H9 (cell line): ENCODE measurements around the gene WDR77. TPM values are rescaled to one million over a fixed set of nuclear protein-coding genes. Genes with fewer than 3 reads are reported as not detected.

Experiments used
- DNase-seq: peaks from one replicate; pipeline ENCODE4 v3.0.0-alpha.2; 2017
- H2AFZ ChIP-seq: one replicate; pipeline ENCODE4 v1.6.1; 2013; ENCODE audit warnings: mild to moderate bottlenecking, low read length, control low read depth, moderate library complexity
- H2AK5ac ChIP-seq: 2 replicates; pipeline ENCODE4 v1.6.1; 2013; ENCODE audit warnings: low read length, control low read depth, mixed read lengths; ENCODE audit not compliant: insufficient read length
- H2BK120ac ChIP-seq: one replicate; pipeline ENCODE4 v1.6.1; 2013; ENCODE audit warnings: low read depth, mild to moderate bottlenecking, low read length, control low read depth, inconsistent platforms; ENCODE audit not compliant: poor library complexity, severe bottlenecking
- H2BK12ac ChIP-seq: 2 replicates; pipeline ENCODE4 v1.6.1; 2013; ENCODE audit warnings: low read length, control low read depth, mixed read lengths, low read depth; ENCODE audit not compliant: insufficient read length
- H2BK15ac ChIP-seq: 2 replicates; pipeline ENCODE4 v1.6.1; 2013; ENCODE audit warnings: low read depth, low read length, control low read depth
- H2BK20ac ChIP-seq: one replicate; pipeline ENCODE4 v1.6.1; 2013; ENCODE audit warnings: low read depth, mild to moderate bottlenecking, low read length, control low read depth, inconsistent platforms; ENCODE audit not compliant: poor library complexity, severe bottlenecking
- H2BK5ac ChIP-seq: 2 replicates; pipeline ENCODE4 v1.6.1; 2013; ENCODE audit warnings: low read length, control low read depth, mixed read lengths; ENCODE audit not compliant: insufficient read length
- H3K14ac ChIP-seq: 2 replicates; pipeline ENCODE4 v1.6.1; 2013; ENCODE audit warnings: low read length, control low read depth; ENCODE audit not compliant: insufficient read depth
- H3K18ac ChIP-seq: 2 replicates; pipeline ENCODE4 v1.6.1; 2013; ENCODE audit warnings: low read depth, mild to moderate bottlenecking, mixed read lengths, low read length, control low read depth; ENCODE audit not compliant: insufficient read length
- H3K23ac ChIP-seq: 2 replicates; pipeline ENCODE4 v1.6.1; 2013; ENCODE audit warnings: low read length, control low read depth, mixed read lengths, low read depth; ENCODE audit not compliant: insufficient read length
- H3K23me2 ChIP-seq: 2 replicates; pipeline ENCODE4 v1.6.1; 2013; ENCODE audit warnings: low read depth, mild to moderate bottlenecking, mixed read lengths, low read length, control low read depth; ENCODE audit not compliant: insufficient read length, poor library complexity, severe bottlenecking
- H3K27ac ChIP-seq: 2 replicates; pipeline ENCODE4 v1.5.1; 2013; ENCODE audit warnings: low read length, control low read depth, mixed read lengths, low read depth; ENCODE audit not compliant: insufficient read length
- H3K27me3 ChIP-seq: 2 replicates; pipeline ENCODE4 v1.6.1; 2013; ENCODE audit warnings: low read length, control low read depth, inconsistent platforms; ENCODE audit not compliant: insufficient read depth
- H3K4ac ChIP-seq: 2 replicates; pipeline ENCODE4 v1.6.1; 2013; ENCODE audit warnings: low read depth, mild to moderate bottlenecking, control low read depth, inconsistent platforms, low read length, moderate library complexity
- H3K4me1 ChIP-seq: 2 replicates; pipeline ENCODE4 v1.6.1; 2013; ENCODE audit warnings: low read length, control low read depth, inconsistent platforms; ENCODE audit not compliant: insufficient read depth
- H3K4me2 ChIP-seq: 2 replicates; pipeline ENCODE4 v1.6.1; 2013; ENCODE audit warnings: low read length, control low read depth, mixed read lengths; ENCODE audit not compliant: insufficient read length, insufficient read depth
- H3K56ac ChIP-seq: 2 replicates; pipeline ENCODE4 v1.6.1; 2013; ENCODE audit warnings: low read depth, mild to moderate bottlenecking, mixed read lengths, low read length, control low read depth; ENCODE audit not compliant: insufficient read length
- H3K79me1 ChIP-seq: 2 replicates; pipeline ENCODE4 v1.6.1; 2013; ENCODE audit warnings: low read depth, mild to moderate bottlenecking, moderate library complexity, low read length, control low read depth, inconsistent platforms; ENCODE audit not compliant: insufficient read depth, poor library complexity, severe bottlenecking
- H3K79me2 ChIP-seq: 2 replicates; pipeline ENCODE4 v1.6.1; 2013; ENCODE audit warnings: low read length, control low read depth, inconsistent platforms; ENCODE audit not compliant: insufficient read depth
- H3K9ac ChIP-seq: 2 replicates; pipeline ENCODE4 v1.6.1; 2013; ENCODE audit warnings: low read length, control low read depth, mixed read lengths; ENCODE audit not compliant: insufficient read length; ENCODE audit errors: extremely low read depth
- H3K9me3 ChIP-seq: one replicate; pipeline ENCODE4 v1.6.1; 2013; ENCODE audit warnings: low read depth, low read length, inconsistent platforms; ENCODE audit not compliant: control insufficient read depth
- H3T11ph ChIP-seq: one replicate; pipeline ENCODE4 v1.6.1; 2013; ENCODE audit warnings: mild to moderate bottlenecking, low read length, control low read depth, inconsistent platforms
- H4K20me1 ChIP-seq: one replicate; pipeline ENCODE4 v1.6.1; 2013; ENCODE audit not compliant: control insufficient read depth, insufficient read length, insufficient read depth
- H4K5ac ChIP-seq: 2 replicates; pipeline ENCODE4 v1.6.1; 2013; ENCODE audit warnings: low read depth, mild to moderate bottlenecking, mixed read lengths, low read length, control low read depth; ENCODE audit not compliant: insufficient read length
- H4K8ac ChIP-seq: replicated peaks from 2 replicates; pipeline ENCODE4 v1.6.1; 2013; ENCODE audit warnings: low read length, control low read depth, mixed read lengths, low read depth; ENCODE audit not compliant: insufficient read length
- H4K91ac ChIP-seq: 2 replicates; pipeline ENCODE4 v1.6.1; 2013; ENCODE audit warnings: low read depth, mild to moderate bottlenecking, moderate library complexity, mixed read lengths, low read length, control low read depth; ENCODE audit not compliant: insufficient read length
- H3K27ac Mint-ChIP-seq, 3 experiments: 2 replicates in 2 of 3; 3 replicates in 1 of 3; pipeline ENCODE4 v1.8.0; 2020 to 2021; ENCODE audit warnings: mixed read lengths in 3 of 3, mild to moderate bottlenecking in 1 of 3, moderate library complexity in 1 of 3
- H3K27me3 Mint-ChIP-seq: 2 replicates; pipeline ENCODE4 v1.8.0; 2021; ENCODE audit warnings: low read depth, mild to moderate bottlenecking, moderate library complexity, mixed read lengths
- H3K36me3 Mint-ChIP-seq, 3 experiments: 2 replicates in 2 of 3; 3 replicates in 1 of 3; pipeline ENCODE4 v1.8.0; 2020 to 2021; ENCODE audit warnings: low read depth in 3 of 3, mixed read lengths in 3 of 3; ENCODE audit not compliant: insufficient read depth in 1 of 3
- H3K4me1 Mint-ChIP-seq, 2 experiments: 2 replicates each; pipeline ENCODE4 v1.8.0; 2020; ENCODE audit warnings: mixed read lengths in 2 of 2
- H3K4me3 Mint-ChIP-seq, 2 experiments: 2 replicates in 1 of 2; 3 replicates in 1 of 2; pipeline ENCODE4 v1.8.0; 2020 to 2021; ENCODE audit warnings: mild to moderate bottlenecking in 2 of 2, mixed read lengths in 2 of 2, moderate library complexity in 1 of 2
- H3K9me3 Mint-ChIP-seq, 2 experiments: 2 replicates in 1 of 2; 3 replicates in 1 of 2; pipeline ENCODE4 v1.8.0; 2020; ENCODE audit warnings: mild to moderate bottlenecking in 2 of 2, mixed read lengths in 2 of 2, moderate library complexity in 1 of 2
- WGBS: extraction: QIAGEN DNeasy Blood & Tissue Kit; methylation state at CpG from one replicate; pipeline ENCODE4 v1.1.7; 2013; ENCODE audit warnings: missing lambda C conversion rate, low lambda C conversion rate, mixed read lengths; ENCODE audit not compliant: insufficient read length; ENCODE audit errors: extremely low coverage; 5-methylcytosine and 5-hydroxymethylcytosine counted together
- total RNA-seq: library from RNA; stranded (reverse); gene quantifications from 2 replicates; pipeline ENCODE4 v1.2.1, GENCODE V29; 2021
- TF ChIP-seq, protein P1 (sequence below): fragments of 200-600 bp; sonication (generic); conservative IDR thresholded peaks from 3 replicates; pipeline ENCODE4 v1.8.0; 2021; ENCODE audit warnings: antibody characterized with exemption, mild to moderate bottlenecking

The WDR77 gene
- total RNA-seq, 1 experiment from 2014 or later: 70.9 TPM

DNA sequence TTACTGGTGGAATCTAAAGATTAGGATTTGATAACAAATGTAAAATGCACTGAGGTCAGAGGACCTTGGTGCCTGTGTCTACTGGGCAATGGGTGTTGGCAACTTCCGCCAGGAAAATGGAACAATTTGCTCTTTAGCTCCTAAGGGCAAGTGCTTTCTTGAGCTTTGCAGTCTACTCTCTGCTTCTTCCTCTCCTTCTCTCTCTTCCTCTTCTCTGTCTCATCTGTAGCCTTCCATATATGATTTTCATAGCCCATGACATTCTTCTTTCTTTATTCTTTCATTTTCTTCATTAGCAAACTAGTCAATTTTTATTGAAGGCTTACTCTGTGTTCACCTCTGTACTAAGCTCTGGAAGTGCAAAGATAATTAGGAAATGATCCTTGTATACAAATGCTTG lies 57.0 kb downstream of the WDR77 start:
- Histone ChIP-seq H2BK15ac (no peak overlapping the region), H3K4me2 (no peak overlapping the region), H3T11ph (no peak overlapping the region), H3K27me3 (no peaks in the 10 kb centered on the region), H3K79me2 (no peaks in the 10 kb centered on the region), H3K23me2 (no peaks in the 10 kb centered on the region), H4K8ac (no peak overlapping the region), H3K9me3 (no peaks in the 10 kb centered on the region), H3K56ac (no peak overlapping the region), H3K4me1 (no peaks in the 10 kb centered on the region), H2AK5ac (no peak overlapping the region), H3K4ac (no peak overlapping the region), H3K79me1 (no peaks in the 10 kb centered on the region), H3K27ac (no peak overlapping the region), H2BK5ac (no peak overlapping the region), H2BK12ac (no peak overlapping the region), H3K18ac (no peak overlapping the region), H4K5ac (no peak overlapping the region), H3K14ac (no peak overlapping the region), H2BK20ac (no peak overlapping the region), H2BK120ac (no peak overlapping the region), H4K20me1 (no peaks in the 10 kb centered on the region), H4K91ac (no peak overlapping the region), H3K23ac (no peak overlapping the region), H3K9ac (no peak overlapping the region), H2AFZ (no peak overlapping the region)
- peaks cover 12 to 13% of the 10 kb centered on the region in 2 experiments for H3K4me1 Mint-ChIP-seq
- H3K27ac Mint-ChIP-seq: no peak overlapping the region
- no peaks in the 10 kb centered on the region for H3K36me3 Mint-ChIP-seq
- DNase-seq: no peak
- TF ChIP-seq, protein P1, sequence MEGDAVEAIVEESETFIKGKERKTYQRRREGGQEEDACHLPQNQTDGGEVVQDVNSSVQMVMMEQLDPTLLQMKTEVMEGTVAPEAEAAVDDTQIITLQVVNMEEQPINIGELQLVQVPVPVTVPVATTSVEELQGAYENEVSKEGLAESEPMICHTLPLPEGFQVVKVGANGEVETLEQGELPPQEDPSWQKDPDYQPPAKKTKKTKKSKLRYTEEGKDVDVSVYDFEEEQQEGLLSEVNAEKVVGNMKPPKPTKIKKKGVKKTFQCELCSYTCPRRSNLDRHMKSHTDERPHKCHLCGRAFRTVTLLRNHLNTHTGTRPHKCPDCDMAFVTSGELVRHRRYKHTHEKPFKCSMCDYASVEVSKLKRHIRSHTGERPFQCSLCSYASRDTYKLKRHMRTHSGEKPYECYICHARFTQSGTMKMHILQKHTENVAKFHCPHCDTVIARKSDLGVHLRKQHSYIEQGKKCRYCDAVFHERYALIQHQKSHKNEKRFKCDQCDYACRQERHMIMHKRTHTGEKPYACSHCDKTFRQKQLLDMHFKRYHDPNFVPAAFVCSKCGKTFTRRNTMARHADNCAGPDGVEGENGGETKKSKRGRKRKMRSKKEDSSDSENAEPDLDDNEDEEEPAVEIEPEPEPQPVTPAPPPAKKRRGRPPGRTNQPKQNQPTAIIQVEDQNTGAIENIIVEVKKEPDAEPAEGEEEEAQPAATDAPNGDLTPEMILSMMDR: no peak
- no peaks in the 10 kb centered on the region for H3K9me3 Mint-ChIP-seq
- H3K4me3 Mint-ChIP-seq: no peak overlapping the region
- no peaks in the 10 kb centered on the region for H3K27me3 Mint-ChIP-seq
- WGBS: no CpG with 5 or more reads among the region's 1 CpG

Other genes starting within 250 kb of the WDR77 start
- 0.11 and 0.29 TPM in 2 replicates for gene DENND2D, start 248.6 kb downstream of the WDR77 start, total RNA-seq
- not detected in 2 replicates for gene CHI3L2, start 221.5 kb downstream of the WDR77 start, total RNA-seq
- not detected in 2 replicates for gene CHIA, start 158.4 kb downstream of the WDR77 start, total RNA-seq
- gene OVGP1, start 21.5 kb downstream of the WDR77 start, total RNA-seq: 0.92 and 1.2 TPM in 2 replicates
- gene ATP5PB, start 208 bp upstream of the WDR77 start, total RNA-seq: 250 and 271 TPM in 2 replicates
- gene C1orf162, start 24.7 kb upstream of the WDR77 start, total RNA-seq: 0.35 TPM in 1 of 2 replicates, not detected in the other
- gene ADORA3, start 54.4 kb upstream of the WDR77 start, total RNA-seq: not detected in 2 replicates
- gene TMIGD3, start 54.4 kb upstream of the WDR77 start, total RNA-seq: not detected in 2 replicates
- gene RAP1A, start 170.5 kb upstream of the WDR77 start, total RNA-seq: 26.7 and 28.3 TPM in 2 replicates